DMS153 (cell line): ENCODE measurements around the gene PCDHA3.
"Not testable (repeated sequence)": the region's sequence is repeated elsewhere in the genome, so short reads cannot be mapped to it uniquely, and the experiment has no call there.

Experiments
- DNase-seq: peaks from one replicate; lab custom pipeline; 2025; lab: John Stamatoyannopoulos, UW

PCDHA3 gene

GRCh38 chr5:140821375-140822280 is 20.8 kb downstream of the PCDHA3 start, which contains the start of gene PCDHA5:
TSS of gene PCDHA5 (plus strand) at chr5:140821613.
- DNase-seq: no peak

GRCh38 chr5:140822281-140822629 is 21.4 kb downstream of the PCDHA3 start:
- no peak for DNase-seq

- DNase-seq: not testable (repeated sequence)
Measured at GRCh38 chr5:140822969-140823368, 22.1 kb downstream of the PCDHA3 start.

- DNase-seq: no peak
Measured at GRCh38 chr5:140823475-140823874, 22.6 kb downstream of the PCDHA3 start.

- DNase-seq: no peak
Measured at GRCh38 chr5:140827704-140828361, 27.0 kb downstream of the PCDHA3 start, which contains the start of gene PCDHA6. TSS of gene PCDHA6 (plus strand) at chr5:140827960. CDS start at chr5:140828092, 132 bp downstream.

- no peak for DNase-seq
Measured at GRCh38 chr5:140828362-140828737, 27.5 kb downstream of the PCDHA3 start.

- DNase-seq: not testable (repeated sequence)
Measured at GRCh38 chr5:140829511-140830501, 28.9 kb downstream of the PCDHA3 start.

- DNase-seq: no peak
Measured at GRCh38 chr5:140833993-140834392, 33.1 kb downstream of the PCDHA3 start, which contains the start of gene PCDHA7. TSS of gene PCDHA7 (plus strand) at chr5:140834269. CDS start at chr5:140834384, 115 bp downstream.

- DNase-seq: not testable (repeated sequence)
Measured at GRCh38 chr5:140834439-140835008, 33.7 kb downstream of the PCDHA3 start.

GRCh38 chr5:140835622-140836510 is 35.0 kb downstream of the PCDHA3 start:
- no peak for DNase-seq

GRCh38 chr5:140840978-140841962 is 40.4 kb downstream of the PCDHA3 start, which contains the start of gene PCDHA8:
TSS of gene PCDHA8 (plus strand) at chr5:140841187. CDS start at chr5:140841322, 135 bp downstream.
- no peak for DNase-seq

GRCh38 chr5:140842798-140843733 is 42.2 kb downstream of the PCDHA3 start:
- DNase-seq: no peak

GRCh38 chr5:140848139-140849102 is 47.6 kb downstream of the PCDHA3 start, which contains the start of gene PCDHA9:
TSS of gene PCDHA9 (plus strand) at chr5:140848382. CDS start at chr5:140848496, 114 bp downstream.
- DNase-seq: not testable (repeated sequence)

- not testable (repeated sequence) for DNase-seq
Measured at GRCh38 chr5:140849831-140850634, 49.2 kb downstream of the PCDHA3 start.
